H9 (cell line): ENCODE data around the gene CHST15. TPM values are rescaled to one million over a fixed set of nuclear protein-coding genes. Genes with fewer than 3 reads are reported as not detected.

Experiments
- DNase-seq: peaks from one replicate; pipeline ENCODE4 v3.0.0-alpha.2; 2017
- H2AFZ ChIP-seq: one replicate; pipeline ENCODE4 v1.6.1; 2013; ENCODE audit warnings: mild to moderate bottlenecking, low read length, control low read depth, moderate library complexity
- H2AK5ac ChIP-seq: 2 replicates; pipeline ENCODE4 v1.6.1; 2013; ENCODE audit warnings: low read length, control low read depth, mixed read lengths; ENCODE audit not compliant: insufficient read length
- H2BK120ac ChIP-seq: one replicate; pipeline ENCODE4 v1.6.1; 2013; ENCODE audit warnings: low read depth, mild to moderate bottlenecking, low read length, control low read depth, inconsistent platforms; ENCODE audit not compliant: poor library complexity, severe bottlenecking
- H2BK12ac ChIP-seq: 2 replicates; pipeline ENCODE4 v1.6.1; 2013; ENCODE audit warnings: low read length, control low read depth, mixed read lengths, low read depth; ENCODE audit not compliant: insufficient read length
- H2BK15ac ChIP-seq: 2 replicates; pipeline ENCODE4 v1.6.1; 2013; ENCODE audit warnings: low read depth, low read length, control low read depth
- H2BK20ac ChIP-seq: one replicate; pipeline ENCODE4 v1.6.1; 2013; ENCODE audit warnings: low read depth, mild to moderate bottlenecking, low read length, control low read depth, inconsistent platforms; ENCODE audit not compliant: poor library complexity, severe bottlenecking
- H2BK5ac ChIP-seq: 2 replicates; pipeline ENCODE4 v1.6.1; 2013; ENCODE audit warnings: low read length, control low read depth, mixed read lengths; ENCODE audit not compliant: insufficient read length
- H3K14ac ChIP-seq: 2 replicates; pipeline ENCODE4 v1.6.1; 2013; ENCODE audit warnings: low read length, control low read depth; ENCODE audit not compliant: insufficient read depth
- H3K18ac ChIP-seq: 2 replicates; pipeline ENCODE4 v1.6.1; 2013; ENCODE audit warnings: low read depth, mild to moderate bottlenecking, mixed read lengths, low read length, control low read depth; ENCODE audit not compliant: insufficient read length
- H3K23ac ChIP-seq: 2 replicates; pipeline ENCODE4 v1.6.1; 2013; ENCODE audit warnings: low read length, control low read depth, mixed read lengths, low read depth; ENCODE audit not compliant: insufficient read length
- H3K23me2 ChIP-seq: 2 replicates; pipeline ENCODE4 v1.6.1; 2013; ENCODE audit warnings: low read depth, mild to moderate bottlenecking, mixed read lengths, low read length, control low read depth; ENCODE audit not compliant: insufficient read length, poor library complexity, severe bottlenecking
- H3K27ac ChIP-seq: 2 replicates; pipeline ENCODE4 v1.5.1; 2013; ENCODE audit warnings: low read length, control low read depth, mixed read lengths, low read depth; ENCODE audit not compliant: insufficient read length
- H3K27me3 ChIP-seq: 2 replicates; pipeline ENCODE4 v1.6.1; 2013; ENCODE audit warnings: low read length, control low read depth, inconsistent platforms; ENCODE audit not compliant: insufficient read depth
- H3K4ac ChIP-seq: 2 replicates; pipeline ENCODE4 v1.6.1; 2013; ENCODE audit warnings: low read depth, mild to moderate bottlenecking, control low read depth, inconsistent platforms, low read length, moderate library complexity
- H3K4me1 ChIP-seq: 2 replicates; pipeline ENCODE4 v1.6.1; 2013; ENCODE audit warnings: low read length, control low read depth, inconsistent platforms; ENCODE audit not compliant: insufficient read depth
- H3K4me2 ChIP-seq: 2 replicates; pipeline ENCODE4 v1.6.1; 2013; ENCODE audit warnings: low read length, control low read depth, mixed read lengths; ENCODE audit not compliant: insufficient read length, insufficient read depth
- H3K56ac ChIP-seq: 2 replicates; pipeline ENCODE4 v1.6.1; 2013; ENCODE audit warnings: low read depth, mild to moderate bottlenecking, mixed read lengths, low read length, control low read depth; ENCODE audit not compliant: insufficient read length
- H3K79me1 ChIP-seq: 2 replicates; pipeline ENCODE4 v1.6.1; 2013; ENCODE audit warnings: low read depth, mild to moderate bottlenecking, moderate library complexity, low read length, control low read depth, inconsistent platforms; ENCODE audit not compliant: insufficient read depth, poor library complexity, severe bottlenecking
- H3K79me2 ChIP-seq: 2 replicates; pipeline ENCODE4 v1.6.1; 2013; ENCODE audit warnings: low read length, control low read depth, inconsistent platforms; ENCODE audit not compliant: insufficient read depth
- H3K9ac ChIP-seq: 2 replicates; pipeline ENCODE4 v1.6.1; 2013; ENCODE audit warnings: low read length, control low read depth, mixed read lengths; ENCODE audit not compliant: insufficient read length; ENCODE audit errors: extremely low read depth
- H3K9me3 ChIP-seq: one replicate; pipeline ENCODE4 v1.6.1; 2013; ENCODE audit warnings: low read depth, low read length, inconsistent platforms; ENCODE audit not compliant: control insufficient read depth
- H3T11ph ChIP-seq: one replicate; pipeline ENCODE4 v1.6.1; 2013; ENCODE audit warnings: mild to moderate bottlenecking, low read length, control low read depth, inconsistent platforms
- H4K20me1 ChIP-seq: one replicate; pipeline ENCODE4 v1.6.1; 2013; ENCODE audit not compliant: control insufficient read depth, insufficient read length, insufficient read depth
- H4K5ac ChIP-seq: 2 replicates; pipeline ENCODE4 v1.6.1; 2013; ENCODE audit warnings: low read depth, mild to moderate bottlenecking, mixed read lengths, low read length, control low read depth; ENCODE audit not compliant: insufficient read length
- H4K8ac ChIP-seq: replicated peaks from 2 replicates; pipeline ENCODE4 v1.6.1; 2013; ENCODE audit warnings: low read length, control low read depth, mixed read lengths, low read depth; ENCODE audit not compliant: insufficient read length
- H4K91ac ChIP-seq: 2 replicates; pipeline ENCODE4 v1.6.1; 2013; ENCODE audit warnings: low read depth, mild to moderate bottlenecking, moderate library complexity, mixed read lengths, low read length, control low read depth; ENCODE audit not compliant: insufficient read length
- H3K27ac Mint-ChIP-seq, 3 experiments: 2 replicates in 2 of 3; 3 replicates in 1 of 3; pipeline ENCODE4 v1.8.0; 2020 to 2021; ENCODE audit warnings: mixed read lengths in 3 of 3, mild to moderate bottlenecking in 1 of 3, moderate library complexity in 1 of 3
- H3K27me3 Mint-ChIP-seq: 2 replicates; pipeline ENCODE4 v1.8.0; 2021; ENCODE audit warnings: low read depth, mild to moderate bottlenecking, moderate library complexity, mixed read lengths
- H3K36me3 Mint-ChIP-seq, 3 experiments: 2 replicates in 2 of 3; 3 replicates in 1 of 3; pipeline ENCODE4 v1.8.0; 2020 to 2021; ENCODE audit warnings: low read depth in 3 of 3, mixed read lengths in 3 of 3; ENCODE audit not compliant: insufficient read depth in 1 of 3
- H3K4me1 Mint-ChIP-seq, 2 experiments: 2 replicates each; pipeline ENCODE4 v1.8.0; 2020; ENCODE audit warnings: mixed read lengths in 2 of 2
- H3K4me3 Mint-ChIP-seq, 2 experiments: 2 replicates in 1 of 2; 3 replicates in 1 of 2; pipeline ENCODE4 v1.8.0; 2020 to 2021; ENCODE audit warnings: mild to moderate bottlenecking in 2 of 2, mixed read lengths in 2 of 2, moderate library complexity in 1 of 2
- H3K9me3 Mint-ChIP-seq, 2 experiments: 2 replicates in 1 of 2; 3 replicates in 1 of 2; pipeline ENCODE4 v1.8.0; 2020; ENCODE audit warnings: mild to moderate bottlenecking in 2 of 2, mixed read lengths in 2 of 2, moderate library complexity in 1 of 2
- CTCF ChIP-seq: fragments of 200-600 bp; sonication (generic); conservative IDR thresholded peaks from 3 replicates; pipeline ENCODE4 v1.8.0; 2021; ENCODE audit warnings: antibody characterized with exemption, mild to moderate bottlenecking
- WGBS: extraction: QIAGEN DNeasy Blood & Tissue Kit; methylation state at CpG from one replicate; pipeline ENCODE4 v1.1.7; 2013; ENCODE audit warnings: missing lambda C conversion rate, low lambda C conversion rate, mixed read lengths; ENCODE audit not compliant: insufficient read length; ENCODE audit errors: extremely low coverage; 5-methylcytosine and 5-hydroxymethylcytosine counted together
- total RNA-seq: library from RNA; stranded (reverse); gene quantifications from 2 replicates; pipeline ENCODE4 v1.2.1, GENCODE V29; 2021

Gene CHST15
- total RNA-seq, 1 experiment from 2014 or later, result 8.7 TPM

- no peak overlapping the region for H4K8ac ChIP-seq
- no peaks in the 10 kb centered on the region for H3K4me1 ChIP-seq
- H3K9me3 ChIP-seq, result no peaks in the 10 kb centered on the region
- H3K79me1 ChIP-seq, result no peaks in the 10 kb centered on the region
- H2AFZ ChIP-seq, result no peak overlapping the region
- no peak overlapping the region for H3K9ac ChIP-seq
- H3K14ac ChIP-seq, result no peak overlapping the region; the same call in 1 of the 2 replicates
- H3K4me3 Mint-ChIP-seq, result no peak overlapping the region
- no peak overlapping the region for H3K18ac ChIP-seq
- no peak overlapping the region for H2BK120ac ChIP-seq
- no peaks in the 10 kb centered on the region for H4K20me1 ChIP-seq
- DNase-seq, result no peak
- H4K91ac ChIP-seq, result no peak overlapping the region
- H4K5ac ChIP-seq, result no peak overlapping the region
- no peaks in the 10 kb centered on the region for H3K27me3 ChIP-seq
- H3K9me3 Mint-ChIP-seq, result no peaks in the 10 kb centered on the region
- no peak overlapping the region for H3K27ac ChIP-seq
- H3K27ac Mint-ChIP-seq, result no peak overlapping the region; a peak in 1 of 7 replicates
- no peak overlapping the region for H2BK5ac ChIP-seq
- H3K27me3 Mint-ChIP-seq, result peaks cover 8% of the 10 kb centered on the region
- no peak overlapping the region for H3K4me2 ChIP-seq
- no peak overlapping the region for H3T11ph ChIP-seq
- H3K4ac ChIP-seq, result no peak overlapping the region
- no peaks in the 10 kb centered on the region for H3K79me2 ChIP-seq
- no peak overlapping the region for H3K56ac ChIP-seq
- WGBS, result no CpG with 5 or more reads among the region's 12 CpGs
- H2BK15ac ChIP-seq, result no peak overlapping the region
- H2AK5ac ChIP-seq, result no peak overlapping the region
- H3K23me2 ChIP-seq, result no peaks in the 10 kb centered on the region
- no peak for TF ChIP-seq CTCF
- no peak overlapping the region for H3K23ac ChIP-seq
- H2BK12ac ChIP-seq, result no peak overlapping the region
- H3K4me1 Mint-ChIP-seq, result no peaks in the 10 kb centered on the region
- no peaks in the 10 kb centered on the region for H3K36me3 Mint-ChIP-seq
- no peak overlapping the region for H2BK20ac ChIP-seq
These were observed 23.5 kb upstream of the CHST15 start for GRCh38 chr10:124116771-124117510.
